Measurements from ENCODE around the gene PLEKHM2.

GRCh38 chr1:15734296-15734695, 50.2 kb downstream of the PLEKHM2 start:
- TF ChIP-seq CTCF (conservative IDR thresholded peaks at IDR 0.05; ENCODE audit: low read depth, low read length) (no peak), EZH2 (IDR thresholded peaks at IDR 0.05; ENCODE audit: borderline replicate concordance, low read depth, low read length, poor library complexity, severe bottlenecking) (no peak)

All from A673 (cell line).